Keratinocyte (primary cell): ENCODE measurements around the gene PIERCE2. TPM values are rescaled to one million over a fixed set of nuclear protein-coding genes. Genes with fewer than 3 reads are reported as not detected.
"Not testable (repeated sequence)": the region's sequence is repeated elsewhere in the genome, so short reads cannot be mapped to it uniquely, and the experiment has no call there.

ENCODE experiments used
- DNase-seq: peaks from one replicate; pipeline ENCODE4 v3.0.0-alpha.2; 2011; ENCODE audit warnings: low read depth, missing footprints, low spot score
- FAIRE-seq: peaks from 2 replicates; lab custom pipeline; 2011; peaks lifted over from hg19 to GRCh38; lab: Jason Lieb, UNC
- H2AFZ ChIP-seq: 2 replicates; pipeline ENCODE4 v1.6.0; 2012; ENCODE audit warnings: low read length, control low read depth, inconsistent platforms; ENCODE audit not compliant: control insufficient read depth
- H3K27ac ChIP-seq: 2 replicates; pipeline ENCODE4 v1.5.1; 2011; ENCODE audit warnings: low read length; ENCODE audit not compliant: control insufficient read depth, insufficient read depth
- H3K27me3 ChIP-seq: 3 replicates; pipeline ENCODE4 v1.6.0; 2011; ENCODE audit warnings: low read length; ENCODE audit not compliant: control insufficient read depth, insufficient read depth; ENCODE audit errors: extremely low read depth
- H3K36me3 ChIP-seq, 2 experiments: 2 replicates in 1 of 2; 3 replicates in 1 of 2; pipeline ENCODE4 v1.5.1; 2011; ENCODE audit warnings: low read length in 2 of 2, mild to moderate bottlenecking in 1 of 2; ENCODE audit not compliant: control insufficient read depth in 2 of 2, insufficient read depth in 2 of 2; ENCODE audit errors: extremely low read depth in 1 of 2
- H3K4me1 ChIP-seq: 3 replicates; pipeline ENCODE4 v1.5.1; 2011; ENCODE audit warnings: low read length; ENCODE audit not compliant: control insufficient read depth, insufficient read depth; ENCODE audit errors: extremely low read depth
- H3K4me2 ChIP-seq: 3 replicates; pipeline ENCODE4 v1.6.0; 2011; ENCODE audit warnings: low read depth, low read length; ENCODE audit not compliant: control insufficient read depth, insufficient read depth; ENCODE audit errors: extremely low read depth
- H3K4me3 ChIP-seq, 3 experiments: fragments of 200-600 bp in 1 of 3; sonication (generic) in 1 of 3; 2 replicates in 2 of 3; 3 replicates in 1 of 3; pipeline ENCODE4 v1.5.1; 2011 to 2016; ENCODE audit warnings: low read length in 3 of 3, mild to moderate bottlenecking in 3 of 3, control low read depth in 2 of 3, inconsistent platforms in 1 of 3, low read depth in 1 of 3, mixed read lengths in 1 of 3, mixed run types in 1 of 3, moderate library complexity in 1 of 3; ENCODE audit not compliant: control insufficient read depth in 2 of 3, insufficient read depth in 2 of 3; ENCODE audit errors: extremely low read depth in 1 of 3
- H3K79me2 ChIP-seq: 2 replicates; pipeline ENCODE4 v1.6.0; 2012; ENCODE audit warnings: low read length; ENCODE audit not compliant: control insufficient read depth, insufficient read depth
- H3K9ac ChIP-seq: 3 replicates; pipeline ENCODE4 v1.6.0; 2011; ENCODE audit warnings: low read length; ENCODE audit not compliant: control insufficient read depth, insufficient read depth; ENCODE audit errors: extremely low read depth
- H3K9me1 ChIP-seq: 3 replicates; pipeline ENCODE4 v1.6.0; 2011; ENCODE audit warnings: low read length; ENCODE audit not compliant: control insufficient read depth, insufficient read depth; ENCODE audit errors: extremely low read depth
- H3K9me3 ChIP-seq: 2 replicates; pipeline ENCODE4 v1.5.1; 2012; ENCODE audit warnings: low read depth, low read length; ENCODE audit not compliant: control insufficient read depth
- H4K20me1 ChIP-seq: 3 replicates; pipeline ENCODE4 v1.6.0; 2011; ENCODE audit warnings: low read length; ENCODE audit not compliant: control insufficient read depth, insufficient read depth; ENCODE audit errors: extremely low read depth
- CTCF ChIP-seq, 3 experiments: IDR thresholded peaks in 1 of 3; conservative IDR thresholded peaks in 1 of 3; optimal IDR thresholded peaks in 1 of 3; 2 replicates in 2 of 3; 3 replicates in 1 of 3; pipeline versions ENCODE3 to v1.5.1; 2011; ENCODE audit warnings: low read length in 3 of 3, mild to moderate bottlenecking in 3 of 3, moderate library complexity in 2 of 3, control low read depth in 1 of 3, inconsistent platforms in 1 of 3; ENCODE audit not compliant: insufficient read depth in 2 of 3; ENCODE audit errors: extremely low read depth in 1 of 3
- EZH2 ChIP-seq: IDR thresholded peaks from one replicate; pipeline ENCODE4 v1.6.1; 2012; ENCODE audit warnings: inconsistent platforms, mild to moderate bottlenecking, low read length, moderate library complexity
- dilution Hi-C: fragments of 300-500 bp; cut with MboI; formaldehyde crosslinking; loops from one replicate; pipeline ENCODE4 v1.7.0; 2020; ENCODE audit warnings: low sequenced_read_pairs; ENCODE audit not compliant: extremely low pct_ligation_motif_present
- polyA plus RNA-seq, 5 experiments: library from polyadenylated mRNA; depleted of rRNA in 3 of 5; stranded (reverse) in 3 of 5; stranded (forward) in 1 of 5; unstranded in 1 of 5; fragments of >200 nt; gene quantifications; 1 replicate in 1 of 5; 2 replicates in 3 of 5; 3 replicates in 1 of 5; pipeline versions ENCODE4 v1.2.1 to v1.2.3, GENCODE V29; 2011 to 2012; ENCODE audit warnings: missing spikeins in 2 of 5, low read depth in 1 of 5, low replicate concordance in 1 of 5

Gene PIERCE2
- polyA plus RNA-seq, 1 donor (not counting 4 experiments of a cell fraction or from before 2014, with no cell fraction given) = 4.3 TPM

- dilution Hi-C loops, H3K9me3 ChIP-seq, H3K4me2 ChIP-seq, H2AFZ ChIP-seq, H3K4me1 ChIP-seq, H4K20me1 ChIP-seq, DNase-seq, H3K4me3 ChIP-seq, H3K27me3 ChIP-seq, H3K27ac ChIP-seq, H3K36me3 ChIP-seq, H3K9me1 ChIP-seq, FAIRE-seq, H3K9ac ChIP-seq, H3K79me2 ChIP-seq: not testable (repeated sequence)
Measured at GRCh38 chr15:55447030-55447394, 38.7 kb downstream of the PIERCE2 start.

GRCh38 chr15:55457401-55458022 is 49.2 kb downstream of the PIERCE2 start:
- DNase-seq (no peak), FAIRE-seq (no peak)
- H3K79me2 ChIP-seq = no peaks in the 10 kb centered on the region
- H3K36me3 ChIP-seq = no peaks in the 10 kb centered on the region
- H2AFZ ChIP-seq = no peak overlapping the region
- no peak overlapping the region for H3K27ac ChIP-seq
- H3K9me3 ChIP-seq = no peaks in the 10 kb centered on the region
- no peak for TF ChIP-seq CTCF (optimal IDR thresholded peaks at IDR 0.05 in 1 of 3, IDR thresholded peaks at IDR 0.05 in 1 of 3, conservative IDR thresholded peaks at IDR 0.05 in 1 of 3; ENCODE audit: extremely low read depth in 1 of 3, insufficient read depth in 2 of 3, low read length in 3 of 3)
- no peaks in the 10 kb centered on the region for H3K9me1 ChIP-seq
- no peaks in the 10 kb centered on the region for H4K20me1 ChIP-seq
- no peak overlapping the region for H3K4me2 ChIP-seq
- no peaks in the 10 kb centered on the region for H3K27me3 ChIP-seq
- dilution Hi-C loops = no loop called here
- H3K9ac ChIP-seq = no peak overlapping the region
- H3K4me3 ChIP-seq = no peak overlapping the region
- H3K4me1 ChIP-seq = no peaks in the 10 kb centered on the region

- H3K27me3 ChIP-seq = no peaks in the 10 kb centered on the region
- no peaks in the 10 kb centered on the region for H3K9me3 ChIP-seq
- no peak overlapping the region for H2AFZ ChIP-seq
- no peak for FAIRE-seq
- TF ChIP-seq CTCF (optimal IDR thresholded peaks at IDR 0.05 in 1 of 3, IDR thresholded peaks at IDR 0.05 in 1 of 3, conservative IDR thresholded peaks at IDR 0.05 in 1 of 3; ENCODE audit: extremely low read depth in 1 of 3, insufficient read depth in 2 of 3, low read length in 3 of 3) (no peak), EZH2 (no peak)
- no peaks in the 10 kb centered on the region for H4K20me1 ChIP-seq
- H3K9me1 ChIP-seq = no peaks in the 10 kb centered on the region
- H3K79me2 ChIP-seq = no peaks in the 10 kb centered on the region
- H3K36me3 ChIP-seq = no peaks in the 10 kb centered on the region
- no peaks in the 10 kb centered on the region for H3K4me1 ChIP-seq
- DNase-seq = no peak
- no peak overlapping the region for H3K27ac ChIP-seq
- H3K4me2 ChIP-seq = no peak overlapping the region
- H3K9ac ChIP-seq = no peak overlapping the region
- no peak overlapping the region for H3K4me3 ChIP-seq
- dilution Hi-C loops = no loop called here
Measured at GRCh38 chr15:55461447-55461846, 53.2 kb downstream of the PIERCE2 start.
